Measurements from ENCODE around the gene TXNRD1.

TXNRD1 gene

DNA sequence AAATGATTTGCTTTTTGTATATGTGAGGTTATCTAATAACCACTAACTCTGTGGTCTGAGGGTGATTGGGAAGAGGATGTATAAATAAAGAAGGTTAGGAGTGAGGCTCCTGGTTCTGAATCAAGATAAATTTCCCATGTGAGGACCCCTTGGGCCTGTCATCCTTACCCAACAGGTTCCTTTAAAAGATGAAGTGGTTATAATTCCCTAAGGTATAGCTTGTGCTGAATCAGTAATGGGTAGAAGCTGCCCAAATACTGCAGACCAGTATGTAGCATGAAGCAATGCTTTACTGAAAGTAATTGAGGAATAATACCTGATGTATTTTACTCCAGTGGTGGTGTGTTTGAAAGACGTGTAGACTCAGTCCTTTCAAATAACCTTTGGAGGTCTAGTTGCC lies 96.6 kb downstream of the TXNRD1 start:
- Histone ChIP-seq H3K27me3 (ENCODE audit: insufficient read depth, poor library complexity, severe bottlenecking) (no peaks in the 10 kb centered on the region), H3K36me3 (ENCODE audit: low read depth) (peaks cover 86% of the 10 kb centered on the region), H3K4me1 (ENCODE audit: insufficient read depth, poor library complexity, severe bottlenecking) (no peaks in the 10 kb centered on the region), H3K4me3 (ENCODE audit: severe bottlenecking) (no peak overlapping the region), H3K9me3 (ENCODE audit: severe bottlenecking) (no peaks in the 10 kb centered on the region), H3K27ac (ENCODE audit: poor library complexity, severe bottlenecking) (no peak overlapping the region)
- ATAC-seq (ENCODE audit: low read depth) (no peak), DNase-seq (ENCODE audit: low spot score) (no peak)
- no peak for TF ChIP-seq CTCF (IDR thresholded peaks at IDR 0.05; ENCODE audit: poor library complexity, severe bottlenecking)

DNA sequence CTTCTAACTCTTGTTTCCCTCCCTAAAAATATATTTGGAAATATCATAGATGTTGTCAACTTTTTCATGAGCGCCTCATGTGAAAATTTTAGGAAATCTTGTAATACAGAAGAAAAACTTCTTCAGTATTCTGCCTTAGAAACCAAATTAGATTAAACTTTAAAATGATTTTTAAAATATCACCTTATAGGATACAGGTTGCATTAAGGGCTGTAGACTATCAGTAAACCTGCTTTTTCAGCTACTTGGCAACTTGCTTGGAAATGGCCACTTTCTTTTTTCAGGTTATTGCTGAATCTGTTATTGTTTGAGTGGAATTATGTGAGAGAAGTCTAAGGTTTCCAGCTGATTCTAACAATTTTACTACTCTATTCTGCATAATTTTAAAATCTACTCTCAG lies 97.1 kb downstream of the TXNRD1 start:
- Histone ChIP-seq H3K27me3 (ENCODE audit: insufficient read depth, poor library complexity, severe bottlenecking) (no peaks in the 10 kb centered on the region), H3K27ac (ENCODE audit: poor library complexity, severe bottlenecking) (no peak overlapping the region), H3K36me3 (ENCODE audit: low read depth) (peaks cover 90% of the 10 kb centered on the region), H3K9me3 (ENCODE audit: severe bottlenecking) (no peaks in the 10 kb centered on the region), H3K4me3 (ENCODE audit: severe bottlenecking) (no peak overlapping the region), H3K4me1 (ENCODE audit: insufficient read depth, poor library complexity, severe bottlenecking) (no peaks in the 10 kb centered on the region)
- no peak for DNase-seq (ENCODE audit: low spot score)
- no peak for ATAC-seq (ENCODE audit: low read depth)
- no peak for TF ChIP-seq CTCF (IDR thresholded peaks at IDR 0.05; ENCODE audit: poor library complexity, severe bottlenecking)

DNA sequence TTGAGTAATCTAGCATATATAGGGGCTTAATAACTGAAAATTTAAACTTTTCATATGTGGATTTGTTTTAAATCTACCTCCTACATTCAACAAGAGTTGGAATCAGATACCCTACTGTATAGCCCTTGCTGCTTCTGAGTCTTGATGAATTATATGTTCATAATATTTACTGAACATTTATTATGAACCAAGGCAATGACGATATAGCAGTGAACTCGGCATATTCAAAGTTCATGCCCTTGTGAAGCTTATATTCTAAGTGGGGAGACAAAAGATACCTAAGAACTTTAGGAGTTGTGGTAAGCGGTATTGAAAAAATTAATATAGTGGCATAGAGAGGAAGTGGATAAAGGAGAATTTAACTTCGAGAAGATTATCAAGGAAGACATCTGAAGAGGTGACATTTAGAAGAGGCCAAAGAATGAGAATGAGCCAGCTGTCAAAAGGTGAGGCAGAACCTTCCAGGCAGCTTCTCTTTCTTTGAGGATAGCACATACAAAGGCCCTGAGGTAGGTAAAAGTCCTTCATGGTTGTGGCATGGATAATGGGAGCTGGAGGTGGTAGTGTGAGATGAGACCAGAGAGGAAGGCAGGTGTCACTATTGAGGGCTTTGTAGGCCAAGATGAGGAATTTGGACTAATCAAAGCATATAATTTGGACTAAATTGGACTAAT lies 98.1 kb downstream of the TXNRD1 start:
- Histone ChIP-seq H3K36me3 (ENCODE audit: low read depth) (peaks cover 95% of the 10 kb centered on the region), H3K27me3 (ENCODE audit: insufficient read depth, poor library complexity, severe bottlenecking) (no peaks in the 10 kb centered on the region), H3K9me3 (ENCODE audit: severe bottlenecking) (no peaks in the 10 kb centered on the region), H3K4me3 (ENCODE audit: severe bottlenecking) (no peak overlapping the region), H3K4me1 (ENCODE audit: insufficient read depth, poor library complexity, severe bottlenecking) (no peaks in the 10 kb centered on the region), H3K27ac (ENCODE audit: poor library complexity, severe bottlenecking) (no peak overlapping the region)
- ATAC-seq (ENCODE audit: low read depth) (no peak; the same call in 2 of the 3 replicates), DNase-seq (ENCODE audit: low spot score) (no peak)
- no peak for TF ChIP-seq CTCF (IDR thresholded peaks at IDR 0.05; ENCODE audit: poor library complexity, severe bottlenecking)

- ATAC-seq (ENCODE audit: low read depth) (peak; percentile 46; the same call in 2 of the 3 replicates), DNase-seq (ENCODE audit: low spot score) (no peak)
- Histone ChIP-seq H3K4me1 (ENCODE audit: insufficient read depth, poor library complexity, severe bottlenecking) (no peaks in the 10 kb centered on the region), H3K27me3 (ENCODE audit: insufficient read depth, poor library complexity, severe bottlenecking) (no peaks in the 10 kb centered on the region), H3K9me3 (ENCODE audit: severe bottlenecking) (no peaks in the 10 kb centered on the region), H3K36me3 (ENCODE audit: low read depth) (peaks cover 97% of the 10 kb centered on the region), H3K4me3 (ENCODE audit: severe bottlenecking) (no peak overlapping the region), H3K27ac (ENCODE audit: poor library complexity, severe bottlenecking) (no peak overlapping the region)
- TF ChIP-seq CTCF (IDR thresholded peaks at IDR 0.05; ENCODE audit: poor library complexity, severe bottlenecking): no peak
Measured at GRCh38 chr12:104314242-104314614, 98.6 kb downstream of the TXNRD1 start.
